HepG2 (cell line): ENCODE data around the gene ZNF582. TPM values are rescaled to one million over a fixed set of nuclear protein-coding genes. Genes with fewer than 3 reads are reported as not detected.
A peak's percentile ranks its signal among the peaks of the same experiment; 100 is the strongest.

Experiments
- ELF1 ChIP-seq: sonication (generic); formaldehyde crosslinking; IDR thresholded peaks from 2 replicates; pipeline ENCODE4 v1.4.0; 2020; ENCODE audit warnings: missing genetic modification reagents
- KLF11 ChIP-seq: IDR thresholded peaks from 2 replicates; pipeline ENCODE4 v1.6.1; 2016; ENCODE audit warnings: missing compliant biosample characterization
- MAF1 ChIP-seq: sonication (generic); formaldehyde crosslinking; IDR thresholded peaks from 2 replicates; pipeline ENCODE4 v1.5.0; 2020; ENCODE audit warnings: missing genetic modification reagents, borderline replicate concordance
- MLLT10 ChIP-seq: sonication (generic); formaldehyde crosslinking; IDR thresholded peaks from 2 replicates; pipeline ENCODE4 v1.4.0; 2020; ENCODE audit warnings: missing genetic modification reagents
- NFRKB ChIP-seq: fragments of 450-650 bp; IDR thresholded peaks from 2 replicates; pipeline ENCODE4 v1.6.1; 2017
- POLR2AphosphoS2 ChIP-seq: IDR thresholded peaks from 2 replicates; pipeline ENCODE4 v1.6.1; 2011; ENCODE audit warnings: low read depth, low read length, improper control_type of control experiment
- RBAK ChIP-seq: sonication (generic); formaldehyde crosslinking; IDR thresholded peaks from 2 replicates; pipeline ENCODE4 v1.5.1; 2020; ENCODE audit warnings: mild to moderate bottlenecking, missing genetic modification reagents
- SRY ChIP-seq: sonication (generic); formaldehyde crosslinking; IDR thresholded peaks from 2 replicates; pipeline ENCODE4 v1.8.0; 2022; ENCODE audit warnings: mild to moderate bottlenecking, missing genetic modification reagents
- ZBTB8A ChIP-seq: sonication (generic); formaldehyde crosslinking; IDR thresholded peaks from 2 replicates; pipeline ENCODE4 v1.4.0; 2020; ENCODE audit warnings: mild to moderate bottlenecking, low read depth, missing genetic modification reagents, borderline replicate concordance
- ZKSCAN8 ChIP-seq: IDR thresholded peaks from 2 replicates; pipeline ENCODE4 v1.6.1; 2016; ENCODE audit warnings: borderline replicate concordance, missing genetic modification reagents, missing compliant biosample characterization
- ZNF124 ChIP-seq: sonication (generic); formaldehyde crosslinking; IDR thresholded peaks from 2 replicates; pipeline ENCODE4 v1.4.0; 2020; ENCODE audit warnings: missing genetic modification reagents
- ZNF160 ChIP-seq: sonication (generic); formaldehyde crosslinking; IDR thresholded peaks from 2 replicates; pipeline ENCODE4 v1.8.0; 2022; ENCODE audit warnings: mild to moderate bottlenecking, inconsistent platforms, missing genetic modification reagents
- ZNF337 ChIP-seq: sonication (generic); formaldehyde crosslinking; IDR thresholded peaks from 2 replicates; pipeline ENCODE4 v1.5.1; 2020; ENCODE audit warnings: missing genetic modification reagents, low read depth, mild to moderate bottlenecking, borderline replicate concordance
- ZNF430 ChIP-seq: sonication (generic); formaldehyde crosslinking; IDR thresholded peaks from 2 replicates; pipeline ENCODE4 v1.9.0; 2021; ENCODE audit warnings: mild to moderate bottlenecking, missing genetic modification reagents
- ZNF468 ChIP-seq: sonication (generic); formaldehyde crosslinking; IDR thresholded peaks from 2 replicates; pipeline ENCODE4 v1.8.0; 2022; ENCODE audit warnings: mild to moderate bottlenecking, moderate library complexity, missing genetic modification reagents
- ZNF589 ChIP-seq: sonication (generic); formaldehyde crosslinking; conservative IDR thresholded peaks from 2 replicates; pipeline ENCODE4 v1.8.0; 2022; ENCODE audit warnings: mild to moderate bottlenecking, moderate library complexity, missing genetic modification reagents
- ZNF629 ChIP-seq: sonication (generic); formaldehyde crosslinking; conservative IDR thresholded peaks from 2 replicates; pipeline ENCODE4 v1.5.0; 2020; ENCODE audit warnings: missing genetic modification reagents
- ZNF670 ChIP-seq: sonication (generic); formaldehyde crosslinking; IDR thresholded peaks from 2 replicates; pipeline ENCODE4 v1.8.0; 2022; ENCODE audit warnings: mild to moderate bottlenecking, missing genetic modification reagents, borderline replicate concordance
- ZNF775 ChIP-seq: sonication (generic); formaldehyde crosslinking; IDR thresholded peaks from 2 replicates; pipeline ENCODE4 v1.4.0; 2020; ENCODE audit warnings: missing genetic modification reagents, mild to moderate bottlenecking, moderate library complexity, borderline replicate concordance
- ZNF879 ChIP-seq: sonication (generic); formaldehyde crosslinking; IDR thresholded peaks from 2 replicates; pipeline ENCODE4 v1.8.1; 2023; ENCODE audit warnings: missing genetic modification reagents
- polyA plus RNA-seq, 8 experiments: library from polyadenylated mRNA; depleted of rRNA in 3 of 8; stranded (reverse) in 7 of 8; unstranded in 1 of 8; fragments of >200 nt; fragmentation: Illumina TruSeq in 4 of 8; extraction: Trizol in 4 of 8; gene quantifications; 2 replicates each; pipeline versions ENCODE4 v1.2.1 to v1.2.3, GENCODE V29; 2011 to 2016; ENCODE audit warnings: low read depth in 4 of 8, missing spikeins in 1 of 8, mixed read lengths in 1 of 8; ENCODE audit not compliant: insufficient read depth in 1 of 8
- total RNA-seq, 5 experiments: library from RNA; depleted of rRNA; stranded (reverse); fragments of >200 nt; fragmentation: Illumina TruSeq; extraction: Trizol; gene quantifications; 2 replicates each; pipeline ENCODE4 v1.2.3, GENCODE V29; 2016; ENCODE audit warnings: low read depth in 1 of 5
- TF ChIP-seq, protein P1 (sequence below): sonication (generic); formaldehyde crosslinking; IDR thresholded peaks from 2 replicates; pipeline ENCODE4 v1.8.0; 2022; ENCODE audit warnings: mild to moderate bottlenecking, missing genetic modification reagents, moderate library complexity
- TF ChIP-seq, protein P2 (sequence below): sonication (generic); formaldehyde crosslinking; IDR thresholded peaks from 2 replicates; pipeline ENCODE4 v1.4.0; 2020; ENCODE audit warnings: low read depth, mild to moderate bottlenecking, missing genetic modification reagents
- TF ChIP-seq, protein P3 (sequence below): sonication (generic); formaldehyde crosslinking; IDR thresholded peaks from 2 replicates; pipeline ENCODE4 v1.5.1; 2020; ENCODE audit warnings: mild to moderate bottlenecking, missing genetic modification reagents, moderate library complexity

ZNF582 gene
- total and polyA plus RNA-seq, 2 of the 13 experiments (the other 11 are each of a cell fraction or from before 2014, with no cell fraction given): 0.83 to 1.6 TPM

DNA sequence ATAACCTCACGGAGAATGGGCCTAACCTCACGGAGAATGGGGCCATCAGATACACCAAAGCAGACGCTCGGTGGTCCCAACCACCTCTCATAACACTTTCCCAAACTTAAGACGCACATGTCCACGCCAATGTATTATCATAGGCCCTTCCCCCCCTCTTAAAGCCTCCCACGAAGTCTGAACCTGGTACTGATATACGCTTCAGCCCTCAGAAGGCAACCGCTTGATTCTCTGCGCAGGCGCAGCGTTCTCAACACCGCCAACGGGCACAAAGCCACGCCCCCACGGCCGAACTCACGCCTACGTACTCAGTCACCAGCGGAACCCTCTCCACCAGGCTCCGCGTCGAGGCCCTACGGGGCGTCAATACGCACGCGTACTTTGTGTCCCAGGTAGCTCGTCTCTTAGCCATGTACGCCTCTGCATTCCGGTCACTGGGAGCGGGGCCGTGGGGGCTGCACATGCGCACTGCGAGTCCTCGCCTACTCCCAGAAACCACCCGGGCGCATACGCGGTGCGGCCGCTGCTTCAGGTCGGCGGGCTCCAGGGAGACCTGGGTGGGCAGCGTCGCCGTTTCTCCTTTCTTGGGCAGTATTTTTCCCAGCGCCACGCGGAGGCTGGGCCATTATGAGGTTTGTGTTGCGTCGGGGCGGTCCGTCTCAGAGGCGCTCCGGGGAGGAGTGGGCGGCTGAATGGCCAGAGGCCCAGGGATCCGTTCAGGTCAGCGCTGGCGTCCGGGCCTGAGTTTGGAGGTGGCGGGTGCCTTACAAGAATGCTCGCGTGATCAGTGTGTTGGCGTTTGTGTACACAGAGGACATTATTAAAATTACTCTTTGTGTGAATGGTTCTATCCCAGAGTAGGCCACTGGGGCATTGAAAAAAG, 25.3 kb downstream of the ZNF582 start (continued):
- TF ChIP-seq, protein P1, sequence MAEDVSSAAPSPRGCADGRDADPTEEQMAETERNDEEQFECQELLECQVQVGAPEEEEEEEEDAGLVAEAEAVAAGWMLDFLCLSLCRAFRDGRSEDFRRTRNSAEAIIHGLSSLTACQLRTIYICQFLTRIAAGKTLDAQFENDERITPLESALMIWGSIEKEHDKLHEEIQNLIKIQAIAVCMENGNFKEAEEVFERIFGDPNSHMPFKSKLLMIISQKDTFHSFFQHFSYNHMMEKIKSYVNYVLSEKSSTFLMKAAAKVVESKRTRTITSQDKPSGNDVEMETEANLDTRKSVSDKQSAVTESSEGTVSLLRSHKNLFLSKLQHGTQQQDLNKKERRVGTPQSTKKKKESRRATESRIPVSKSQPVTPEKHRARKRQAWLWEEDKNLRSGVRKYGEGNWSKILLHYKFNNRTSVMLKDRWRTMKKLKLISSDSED (CRISPR knock-in tag): no peak
- TF ChIP-seq MLLT10 (no peak), ZNF160 (CRISPR knock-in tag) (0 out of 2 replicates have a peak, but pooled peaks have one; percentile 42), ZNF430 (CRISPR knock-in tag) (0 out of 2 replicates have a peak, but pooled peaks have one; percentile 18), ZNF124 (no peak), POLR2AphosphoS2 (no peak), MAF1 (CRISPR knock-in tag) (no peak), ZNF589 (CRISPR knock-in tag) (no peak), ZNF775 (CRISPR knock-in tag) (no peak), KLF11 (CRISPR knock-in tag) (0 out of 2 replicates have a peak, but pooled peaks have one; percentile 54), SRY (CRISPR knock-in tag) (peak; percentile 78; the same call in 1 of the 2 replicates), ZNF670 (peak; percentile 35; the same call in 1 of the 2 replicates), ZKSCAN8 (no peak), ZNF879 (CRISPR knock-in tag) (no peak), ZNF629 (CRISPR knock-in tag) (no peak), ZNF337 (CRISPR knock-in tag) (0 out of 2 replicates have a peak, but pooled peaks have one; percentile 78), ELF1 (CRISPR knock-in tag) (no peak), ZBTB8A (no peak), NFRKB (no peak), ZNF468 (CRISPR knock-in tag) (no peak), RBAK (CRISPR knock-in tag) (no peak)
- TF ChIP-seq, protein P2, sequence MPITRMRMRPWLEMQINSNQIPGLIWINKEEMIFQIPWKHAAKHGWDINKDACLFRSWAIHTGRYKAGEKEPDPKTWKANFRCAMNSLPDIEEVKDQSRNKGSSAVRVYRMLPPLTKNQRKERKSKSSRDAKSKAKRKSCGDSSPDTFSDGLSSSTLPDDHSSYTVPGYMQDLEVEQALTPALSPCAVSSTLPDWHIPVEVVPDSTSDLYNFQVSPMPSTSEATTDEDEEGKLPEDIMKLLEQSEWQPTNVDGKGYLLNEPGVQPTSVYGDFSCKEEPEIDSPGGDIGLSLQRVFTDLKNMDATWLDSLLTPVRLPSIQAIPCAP (CRISPR knock-in tag): no peak
- TF ChIP-seq, protein P3, sequence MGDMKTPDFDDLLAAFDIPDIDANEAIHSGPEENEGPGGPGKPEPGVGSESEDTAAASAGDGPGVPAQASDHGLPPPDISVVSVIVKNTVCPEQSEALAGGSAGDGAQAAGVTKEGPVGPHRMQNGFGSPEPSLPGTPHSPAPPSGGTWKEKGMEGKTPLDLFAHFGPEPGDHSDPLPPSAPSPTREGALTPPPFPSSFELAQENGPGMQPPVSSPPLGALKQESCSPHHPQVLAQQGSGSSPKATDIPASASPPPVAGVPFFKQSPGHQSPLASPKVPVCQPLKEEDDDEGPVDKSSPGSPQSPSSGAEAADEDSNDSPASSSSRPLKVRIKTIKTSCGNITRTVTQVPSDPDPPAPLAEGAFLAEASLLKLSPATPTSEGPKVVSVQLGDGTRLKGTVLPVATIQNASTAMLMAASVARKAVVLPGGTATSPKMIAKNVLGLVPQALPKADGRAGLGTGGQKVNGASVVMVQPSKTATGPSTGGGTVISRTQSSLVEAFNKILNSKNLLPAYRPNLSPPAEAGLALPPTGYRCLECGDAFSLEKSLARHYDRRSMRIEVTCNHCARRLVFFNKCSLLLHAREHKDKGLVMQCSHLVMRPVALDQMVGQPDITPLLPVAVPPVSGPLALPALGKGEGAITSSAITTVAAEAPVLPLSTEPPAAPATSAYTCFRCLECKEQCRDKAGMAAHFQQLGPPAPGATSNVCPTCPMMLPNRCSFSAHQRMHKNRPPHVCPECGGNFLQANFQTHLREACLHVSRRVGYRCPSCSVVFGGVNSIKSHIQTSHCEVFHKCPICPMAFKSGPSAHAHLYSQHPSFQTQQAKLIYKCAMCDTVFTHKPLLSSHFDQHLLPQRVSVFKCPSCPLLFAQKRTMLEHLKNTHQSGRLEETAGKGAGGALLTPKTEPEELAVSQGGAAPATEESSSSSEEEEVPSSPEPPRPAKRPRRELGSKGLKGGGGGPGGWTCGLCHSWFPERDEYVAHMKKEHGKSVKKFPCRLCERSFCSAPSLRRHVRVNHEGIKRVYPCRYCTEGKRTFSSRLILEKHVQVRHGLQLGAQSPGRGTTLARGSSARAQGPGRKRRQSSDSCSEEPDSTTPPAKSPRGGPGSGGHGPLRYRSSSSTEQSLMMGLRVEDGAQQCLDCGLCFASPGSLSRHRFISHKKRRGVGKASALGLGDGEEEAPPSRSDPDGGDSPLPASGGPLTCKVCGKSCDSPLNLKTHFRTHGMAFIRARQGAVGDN (CRISPR knock-in tag): peak; percentile 98
